Endothelial cell of umbilical vein (primary cell): ENCODE data around the gene SLC25A27. TPM values are rescaled to one million over a fixed set of nuclear protein-coding genes. Genes with fewer than 3 reads are reported as not detected.

Source experiments
- BruUV-seq: library from RNA; stranded (reverse); fragments of 400-500 nt; replicated peaks from 2 replicates; lab custom pipeline; 2021; lab: Mats Ljungman, UMichigan
- CTCF ChIA-PET: fragments of 300-600, 350-600 bp; sonication (Branson Sonifier 250); formaldehyde crosslinking; loops from one replicate; lab custom pipeline; 2021; ENCODE audit warnings: antibody characterized with exemption, inconsistent platforms; lab: Charles Lee
- POLR2A ChIA-PET: fragments of 300-600, 350-600 bp; sonication (Branson Sonifier 250); formaldehyde crosslinking; loops from one replicate; lab custom pipeline; 2021; ENCODE audit warnings: antibody characterized with exemption, inconsistent platforms; lab: Charles Lee
- DNase-seq: peaks from one replicate; pipeline ENCODE4 v3.0.0-alpha.2; 2011; ENCODE audit warnings: low read depth, low spot score
- FAIRE-seq: peaks from 2 replicates; lab custom pipeline; 2011; peaks lifted over from hg19 to GRCh38; lab: Jason Lieb, UNC
- H2AFZ ChIP-seq: 2 replicates; pipeline ENCODE4 v1.6.0; 2012; ENCODE audit warnings: low read depth, low read length, control low read depth, inconsistent platforms
- H3K27ac ChIP-seq: 2 replicates; pipeline ENCODE4 v1.5.1; 2011; ENCODE audit warnings: low read depth, mild to moderate bottlenecking, control low read depth, low read length, moderate library complexity; ENCODE audit not compliant: insufficient read depth
- H3K27me3 ChIP-seq, 2 experiments: 2 replicates each; pipeline versions ENCODE4 v1.6.0 to v1.6.1; 2011; ENCODE audit warnings: low read length in 2 of 2, mixed read lengths in 1 of 2; ENCODE audit not compliant: control insufficient read depth in 2 of 2, insufficient read depth in 2 of 2
- H3K36me3 ChIP-seq, 2 experiments: 2 replicates in 1 of 2; 3 replicates in 1 of 2; pipeline ENCODE4 v1.5.1; 2011; ENCODE audit warnings: low read length in 2 of 2, mild to moderate bottlenecking in 1 of 2, moderate library complexity in 1 of 2; ENCODE audit not compliant: control insufficient read depth in 2 of 2, insufficient read depth in 2 of 2; ENCODE audit errors: extremely low read depth in 1 of 2
- H3K4me1 ChIP-seq: 3 replicates; pipeline ENCODE4 v1.5.1; 2011; ENCODE audit warnings: mild to moderate bottlenecking, low read length; ENCODE audit not compliant: control insufficient read depth, insufficient read depth; ENCODE audit errors: extremely low read depth
- H3K4me2 ChIP-seq: 2 replicates; pipeline ENCODE4 v1.6.1; 2011; ENCODE audit warnings: low read length, control low read depth, mixed read lengths; ENCODE audit not compliant: insufficient read depth
- H3K4me3 ChIP-seq, 3 experiments: fragments of 200-600 bp in 1 of 3; sonication (generic), shearing (Covaris generic) in 1 of 3; replicated peaks in 1 of 3; 2 replicates each; pipeline ENCODE4 v1.5.1; 2011 to 2016; ENCODE audit warnings: control low read depth in 3 of 3, low read length in 3 of 3, mild to moderate bottlenecking in 2 of 3, inconsistent platforms in 1 of 3, low read depth in 1 of 3, moderate library complexity in 1 of 3; ENCODE audit not compliant: insufficient read depth in 1 of 3
- H3K79me2 ChIP-seq: 2 replicates; pipeline ENCODE4 v1.6.0; 2012; ENCODE audit warnings: low read length, inconsistent platforms; ENCODE audit not compliant: control insufficient read depth, insufficient read depth
- H3K9ac ChIP-seq: replicated peaks from 2 replicates; pipeline ENCODE3; 2011; ENCODE audit warnings: low read length, control low read depth; ENCODE audit not compliant: insufficient read depth; ENCODE audit errors: extremely low read depth
- H3K9me1 ChIP-seq: replicated peaks from 3 replicates; pipeline ENCODE4 v1.6.0; 2011; ENCODE audit warnings: mild to moderate bottlenecking, low read length; ENCODE audit not compliant: control insufficient read depth, insufficient read depth; ENCODE audit errors: extremely low read depth
- H3K9me3 ChIP-seq: replicated peaks from 2 replicates; pipeline ENCODE4 v1.5.1; 2012; ENCODE audit warnings: low read length, inconsistent platforms; ENCODE audit not compliant: control insufficient read depth, insufficient read depth
- H4K20me1 ChIP-seq: replicated peaks from 2 replicates; pipeline ENCODE3; 2011; ENCODE audit warnings: mild to moderate bottlenecking, low read length; ENCODE audit not compliant: control insufficient read depth, insufficient read depth; ENCODE audit errors: extremely low read depth
- CTCF ChIP-seq, 2 donors: IDR thresholded peaks; 1 replicate in 1 of 2; 2 replicates in 1 of 2; pipeline ENCODE4 v1.5.1; 2011; ENCODE audit warnings: low read length in 2 of 2, mild to moderate bottlenecking in 2 of 2, moderate library complexity in 2 of 2, control low read depth in 1 of 2, inconsistent platforms in 1 of 2, low read depth in 1 of 2; ENCODE audit not compliant: insufficient read depth in 1 of 2; ENCODE audit errors: extremely low read depth in 1 of 2
- EZH2 ChIP-seq: IDR thresholded peaks from 2 replicates; pipeline ENCODE4 v1.6.1; 2012; ENCODE audit warnings: borderline replicate concordance, low read depth, mild to moderate bottlenecking, moderate library complexity, low read length, inconsistent platforms; ENCODE audit not compliant: severe bottlenecking
- FOS ChIP-seq: IDR thresholded peaks from 2 replicates; pipeline ENCODE4 v1.6.1; 2011; ENCODE audit warnings: mild to moderate bottlenecking, low read length, moderate library complexity, borderline replicate concordance; ENCODE audit not compliant: insufficient read depth
- GATA2 ChIP-seq: IDR thresholded peaks from 2 replicates; pipeline ENCODE4 v1.7.0; 2011; ENCODE audit warnings: low read depth, mild to moderate bottlenecking, moderate library complexity, mixed read lengths, low read length; ENCODE audit not compliant: insufficient read length, insufficient read depth
- JUN ChIP-seq: IDR thresholded peaks from 2 replicates; pipeline ENCODE4 v1.6.1; 2011; ENCODE audit warnings: borderline replicate concordance, low read depth; ENCODE audit not compliant: insufficient read length, insufficient read depth
- MAX ChIP-seq: IDR thresholded peaks from 2 replicates; pipeline ENCODE4 v1.6.1; 2011; ENCODE audit not compliant: insufficient read depth, insufficient read length
- MYC ChIP-seq: IDR thresholded peaks from one replicate; pipeline ENCODE4 v1.6.1; 2011; ENCODE audit warnings: mild to moderate bottlenecking, low read depth, low read length
- POLR2A ChIP-seq: IDR thresholded peaks from 2 replicates; pipeline ENCODE4 v1.6.1; 2012; ENCODE audit warnings: low read depth, mild to moderate bottlenecking, control low read depth, low read length
- POLR2AphosphoS5 ChIP-seq: IDR thresholded peaks from 2 replicates; pipeline ENCODE4 v1.6.1; 2012; ENCODE audit warnings: low read depth, mild to moderate bottlenecking, control low read depth, low read length, moderate library complexity; ENCODE audit not compliant: insufficient read depth
- dilution Hi-C: fragments of 300-500 bp; cut with MboI; formaldehyde crosslinking; loops from one replicate; pipeline ENCODE4 v1.15.0; 2019; ENCODE audit warnings: low sequenced_read_pairs; ENCODE audit not compliant: extremely low pct_ligation_motif_present
- intact Hi-C: fragments of 100-400 bp; cut with micrococcal nuclease; formaldehyde crosslinking; loops from one replicate; pipeline ENCODE4 v1.10.0; 2022
- polyA plus RNA-seq, 4 experiments: library from polyadenylated mRNA; depleted of rRNA in 3 of 4; stranded (reverse) in 3 of 4; unstranded in 1 of 4; fragments of >200 nt; gene quantifications; 2 replicates each; pipeline versions ENCODE4 v1.2.1 to v1.2.3, GENCODE V29; 2011 to 2012; ENCODE audit warnings: missing spikeins in 1 of 4
- total RNA-seq: library from RNA; stranded (reverse); gene quantifications from 2 replicates; pipeline ENCODE4 v1.2.3, GENCODE V29; 2021

SLC25A27 gene
- total and polyA plus RNA-seq, 2 donors (not counting 3 experiments of a cell fraction or from before 2014, with no cell fraction given): 3.3 to 4.0 TPM

DNA sequence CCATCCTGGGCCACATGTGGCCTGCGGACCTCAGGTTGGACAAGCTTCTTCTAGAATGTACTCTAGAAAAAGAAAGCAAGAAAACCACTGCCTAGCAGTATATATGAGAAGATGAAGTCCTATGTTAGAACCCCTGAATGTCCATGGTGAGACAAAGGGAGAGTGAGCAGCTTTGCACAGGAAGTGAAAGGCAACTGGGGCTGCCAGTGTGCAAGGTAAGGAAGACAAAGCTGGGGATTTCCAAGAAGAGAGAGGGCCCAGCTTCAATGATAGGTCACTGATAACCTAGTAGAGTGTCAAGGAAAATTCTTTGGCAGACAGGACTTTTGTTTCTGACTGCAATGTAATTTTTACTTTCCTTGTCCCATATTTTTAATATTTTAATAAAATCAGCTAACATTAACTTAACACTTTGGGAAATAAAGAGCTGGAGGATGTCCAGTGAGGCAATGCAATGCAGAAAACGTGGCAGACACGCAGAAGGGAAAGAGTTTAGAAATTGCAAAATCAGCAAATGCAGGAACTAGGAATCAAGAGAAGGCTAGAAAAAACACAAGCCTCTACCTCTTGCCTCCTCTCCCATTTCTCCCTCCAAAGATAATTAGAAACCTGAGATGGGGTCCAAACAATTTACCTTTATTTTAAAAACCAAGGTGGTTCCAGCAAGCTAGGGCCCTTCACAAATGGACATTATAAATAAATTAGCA lies 47.5 kb upstream of the SLC25A27 start:
- dilution Hi-C loops (no loop called here), intact Hi-C loops (no loop called here)
- CTCF ChIA-PET: no interaction called here

GRCh38 chr6:46606338-46606737 lies 46.4 kb upstream of the SLC25A27 start:
- Histone ChIP-seq H2AFZ (no peak overlapping the region), H3K4me2 (no peak overlapping the region), H4K20me1 (no peaks in the 10 kb centered on the region), H3K27me3 (no peaks in the 10 kb centered on the region), H3K9me3 (no peaks in the 10 kb centered on the region), H3K9me1 (no peaks in the 10 kb centered on the region), H3K4me3 (no peak overlapping the region), H3K9ac (no peak overlapping the region), H3K27ac (no peak overlapping the region), H3K4me1 (no peaks in the 10 kb centered on the region), H3K79me2 (no peaks in the 10 kb centered on the region), H3K36me3 (no peaks in the 10 kb centered on the region)
- BruUV-seq: no TSS peak
- DNase-seq (no peak), FAIRE-seq (no peak)
- dilution Hi-C loops (no loop called here), intact Hi-C loops (no loop called here)
- no peak for TF ChIP-seq GATA2
- no peak for TF ChIP-seq EZH2
- TF ChIP-seq MAX: no peak
- no peak for TF ChIP-seq FOS
- no peak for TF ChIP-seq POLR2AphosphoS5
- TF ChIP-seq JUN: no peak
- no peak for TF ChIP-seq CTCF (IDR thresholded peaks at IDR 0.05; ENCODE audit: extremely low read depth in 1 of 2, insufficient read depth in 1 of 2, low read depth in 1 of 2, low read length in 2 of 2)
- no peak for TF ChIP-seq MYC
- TF ChIP-seq POLR2A: no peak
- CTCF ChIA-PET: no interaction called here
- POLR2A ChIA-PET: no interaction called here

More for the DNA sequence above, 47.5 kb upstream of the SLC25A27 start:
- Histone ChIP-seq H3K36me3 (no peaks in the 10 kb centered on the region), H3K27ac (no peak overlapping the region), H3K27me3 (no peaks in the 10 kb centered on the region), H3K79me2 (no peaks in the 10 kb centered on the region), H3K4me2 (no peak overlapping the region), H3K4me1 (no peaks in the 10 kb centered on the region), H3K4me3 (no peak overlapping the region), H4K20me1 (no peaks in the 10 kb centered on the region), H3K9me1 (no peaks in the 10 kb centered on the region), H2AFZ (no peak overlapping the region), H3K9ac (no peak overlapping the region), H3K9me3 (no peaks in the 10 kb centered on the region)
- POLR2A ChIA-PET: no interaction called here
- BruUV-seq: no TSS peak
- no peak for DNase-seq
- TF ChIP-seq POLR2AphosphoS5 (no peak), EZH2 (no peak), JUN (no peak), POLR2A (no peak), MYC (no peak)
- FAIRE-seq: no peak
